ENCODE measurements around the gene PREP. TPM values are rescaled to one million over a fixed set of nuclear protein-coding genes. Genes with fewer than 3 reads are reported as not detected.

The PREP gene
- total and polyA plus RNA-seq, 2 donors: 26.2 to 26.9 TPM

DNA sequence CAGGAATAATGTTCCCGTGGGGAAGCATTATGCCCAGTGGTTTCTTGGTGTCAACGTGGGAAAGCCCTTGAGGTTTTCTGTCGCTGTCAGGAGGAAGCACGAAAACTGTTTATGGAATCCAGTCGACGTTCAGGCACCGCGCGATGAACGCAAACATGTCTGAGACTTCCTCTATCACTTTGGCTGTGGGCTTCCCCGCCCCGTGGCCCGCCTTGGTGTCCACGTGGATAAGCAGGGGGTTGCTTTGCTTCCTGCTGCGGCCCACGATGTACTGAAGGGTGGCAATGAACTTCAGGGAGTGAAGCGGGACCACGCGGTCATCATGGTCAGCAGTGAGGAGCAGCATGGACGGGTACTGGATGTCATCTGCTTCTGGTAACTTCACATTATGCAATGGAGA is 124.8 kb downstream of the PREP start:
- Histone ChIP-seq H3K36me3 (ENCODE audit: insufficient read depth) (peaks cover 17% of the 10 kb centered on the region), H3K27ac (ENCODE audit: low read depth) (no peak overlapping the region), H3K4me3 (ENCODE audit: low read depth, low read length) (no peak overlapping the region), H3K4me1 (ENCODE audit: insufficient read depth) (no peaks in the 10 kb centered on the region)
- 90% methylated on average over 20 of the region's 20 CpGs for WGBS
- no peak for DNase-seq (ENCODE audit: extremely low spot score)

DNA sequence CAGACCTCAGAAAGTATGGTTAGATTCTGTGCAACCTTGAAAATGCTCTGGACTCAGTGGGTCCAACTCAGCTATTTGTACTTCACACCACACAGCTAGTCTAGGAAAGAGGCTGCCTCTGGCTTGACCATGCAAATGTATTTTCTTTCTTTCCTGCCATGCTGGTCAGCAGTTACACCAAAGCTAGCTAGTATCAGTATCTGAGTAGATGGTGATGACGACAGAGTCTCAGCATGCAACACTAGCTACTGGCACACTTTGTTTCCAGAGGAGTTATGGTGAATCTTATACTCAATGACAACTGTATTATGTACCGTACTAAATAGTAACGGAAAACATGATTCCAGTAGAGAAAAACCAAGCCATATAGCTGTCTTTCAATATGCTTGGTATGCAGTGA is 126.5 kb downstream of the PREP start:
- H3K36me3 ChIP-seq (ENCODE audit: insufficient read depth): peaks cover 9% of the 10 kb centered on the region
- 93% methylated on average over 3 of the region's 3 CpGs for WGBS

DNA sequence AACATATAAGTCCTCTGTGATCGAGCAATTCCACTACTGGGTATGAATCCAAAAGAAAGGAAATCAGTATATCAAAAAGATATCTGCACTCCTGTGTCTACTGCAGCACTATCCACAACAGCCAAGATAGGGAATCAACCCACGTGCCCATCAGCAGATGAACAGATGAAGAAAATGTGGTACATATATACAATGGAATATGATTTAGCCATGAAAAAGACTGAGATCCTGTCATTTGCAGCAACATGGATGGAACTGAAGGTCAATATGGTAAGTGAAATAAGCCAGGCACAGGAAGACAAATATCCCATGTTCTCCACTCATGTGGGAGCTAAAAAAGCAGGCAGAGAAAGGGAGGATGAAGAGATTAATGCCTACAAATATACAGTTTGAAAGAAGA is 127.3 kb downstream of the PREP start:
- Histone ChIP-seq H3K36me3 (ENCODE audit: insufficient read depth) (peaks cover 5% of the 10 kb centered on the region), H3K4me3 (ENCODE audit: low read depth, low read length) (no peak overlapping the region), H3K4me1 (ENCODE audit: insufficient read depth) (no peaks in the 10 kb centered on the region), H3K27ac (ENCODE audit: low read depth) (no peak overlapping the region)
- no peak for DNase-seq (ENCODE audit: extremely low spot score)
- over 99% methylated on average over 2 of the region's 2 CpGs for WGBS

More for the DNA sequence above, 126.5 kb downstream of the PREP start:
- no peak for DNase-seq (ENCODE audit: extremely low spot score)
- H3K27ac ChIP-seq (ENCODE audit: low read depth): no peak overlapping the region
- no peak overlapping the region for H3K4me3 ChIP-seq (ENCODE audit: low read depth, low read length)
- H3K4me1 ChIP-seq (ENCODE audit: insufficient read depth): no peaks in the 10 kb centered on the region

DNA sequence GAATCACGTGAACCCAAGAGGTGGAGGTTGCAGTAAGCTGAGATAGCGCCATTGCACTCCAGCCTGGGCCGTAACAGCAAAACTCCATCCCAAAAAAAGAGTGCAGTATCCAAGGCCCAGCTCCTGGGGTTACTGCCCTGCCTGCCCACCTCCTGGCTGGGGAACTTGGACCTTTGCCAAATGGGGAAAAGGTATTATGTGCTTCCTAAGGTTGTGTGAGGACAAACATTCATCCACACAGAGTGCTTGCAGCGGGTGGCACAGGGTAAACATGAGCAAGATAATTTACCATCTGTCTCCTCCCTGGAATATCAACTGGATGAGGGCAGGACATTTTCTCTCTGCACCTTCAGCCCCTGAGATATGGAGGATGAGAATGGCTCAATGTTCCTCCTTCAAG is 128.2 kb downstream of the PREP start:
- H3K36me3 ChIP-seq (ENCODE audit: insufficient read depth): peaks cover 5% of the 10 kb centered on the region
- H3K27ac ChIP-seq (ENCODE audit: low read depth): no peak overlapping the region
- no peaks in the 10 kb centered on the region for H3K4me1 ChIP-seq (ENCODE audit: insufficient read depth)
- no peak for DNase-seq (ENCODE audit: extremely low spot score)
- WGBS: 98% methylated on average over 4 of the region's 4 CpGs
- H3K4me3 ChIP-seq (ENCODE audit: low read depth, low read length): no peak overlapping the region

DNA sequence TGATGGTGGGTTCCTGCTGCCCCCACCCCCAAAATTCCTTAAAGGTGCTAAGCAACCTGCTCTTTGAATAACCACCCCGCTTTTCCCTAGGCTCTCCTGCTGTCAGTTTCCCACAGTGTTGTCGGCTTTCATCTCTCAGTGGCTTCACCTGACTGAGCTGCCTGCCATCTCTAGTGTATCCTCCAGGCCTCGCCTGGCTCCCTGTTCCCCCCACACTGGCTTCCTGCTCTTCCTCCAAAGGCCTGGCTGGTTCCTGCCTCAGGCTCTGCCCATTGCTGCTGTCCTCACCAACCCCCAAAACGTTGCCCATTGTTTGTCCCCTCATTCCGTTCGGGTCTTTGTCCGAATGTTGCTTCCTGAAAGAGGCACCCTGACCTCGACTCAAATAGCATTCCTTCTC is 129.3 kb downstream of the PREP start:
- H3K4me1 ChIP-seq (ENCODE audit: insufficient read depth): no peaks in the 10 kb centered on the region
- 70% methylated on average over 8 of the region's 8 CpGs for WGBS
- no peak overlapping the region for H3K27ac ChIP-seq (ENCODE audit: low read depth)
- H3K36me3 ChIP-seq (ENCODE audit: insufficient read depth): peaks cover 5% of the 10 kb centered on the region
- no peak overlapping the region for H3K4me3 ChIP-seq (ENCODE audit: low read depth, low read length)
- no peak for DNase-seq (ENCODE audit: extremely low spot score)

DNA sequence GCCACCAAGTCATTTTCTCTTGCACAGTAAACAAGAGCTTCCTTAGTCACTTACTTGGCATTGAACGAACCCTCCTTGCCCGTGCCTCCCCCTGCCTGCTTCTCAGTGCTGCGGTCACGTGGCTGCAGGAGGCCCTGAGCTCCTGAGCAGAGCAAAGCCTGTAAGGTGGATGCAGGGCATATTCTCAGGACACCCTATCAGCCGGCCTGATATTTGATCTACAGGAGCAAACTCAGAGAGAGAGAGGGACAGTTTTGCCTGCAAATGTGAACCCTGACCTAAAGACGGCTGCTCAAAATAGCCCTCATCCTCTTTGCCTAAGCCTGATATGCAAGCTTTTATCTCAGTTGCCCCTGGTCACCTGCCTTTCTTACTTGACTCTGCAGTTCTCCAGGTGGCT is 130.1 kb downstream of the PREP start:
- DNase-seq (ENCODE audit: extremely low spot score): no peak
- Histone ChIP-seq H3K4me1 (ENCODE audit: insufficient read depth) (no peaks in the 10 kb centered on the region), H3K4me3 (ENCODE audit: low read depth, low read length) (no peak overlapping the region), H3K36me3 (ENCODE audit: insufficient read depth) (peaks cover 1% of the 10 kb centered on the region), H3K27ac (ENCODE audit: low read depth) (no peak overlapping the region)
- WGBS: 17% methylated on average over 6 of the region's 6 CpGs

DNA sequence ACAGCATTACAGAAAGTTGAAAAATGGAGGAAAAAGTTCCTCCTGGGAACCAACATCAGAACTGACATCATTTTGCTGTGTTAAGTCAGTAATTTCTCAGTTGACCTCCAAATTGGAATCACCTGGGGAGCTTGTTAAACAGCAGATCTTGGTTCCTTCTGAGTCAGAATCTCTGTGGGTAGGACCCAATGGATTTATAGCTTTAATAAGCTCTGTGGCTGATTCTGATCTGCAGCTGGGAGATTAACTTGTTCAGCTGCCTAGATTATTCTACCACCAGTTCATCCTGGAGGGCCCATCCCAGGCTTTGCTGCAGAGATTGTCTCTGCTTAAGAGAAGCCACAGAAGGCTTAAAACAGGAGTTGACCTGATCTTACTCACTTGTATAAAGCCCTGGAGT is 132.4 kb downstream of the PREP start:
- Histone ChIP-seq H3K4me3 (ENCODE audit: low read depth, low read length) (no peak overlapping the region), H3K4me1 (ENCODE audit: insufficient read depth) (no peaks in the 10 kb centered on the region), H3K36me3 (ENCODE audit: insufficient read depth) (no peaks in the 10 kb centered on the region), H3K27ac (ENCODE audit: low read depth) (no peak overlapping the region)
- no peak for DNase-seq (ENCODE audit: extremely low spot score)

DNA sequence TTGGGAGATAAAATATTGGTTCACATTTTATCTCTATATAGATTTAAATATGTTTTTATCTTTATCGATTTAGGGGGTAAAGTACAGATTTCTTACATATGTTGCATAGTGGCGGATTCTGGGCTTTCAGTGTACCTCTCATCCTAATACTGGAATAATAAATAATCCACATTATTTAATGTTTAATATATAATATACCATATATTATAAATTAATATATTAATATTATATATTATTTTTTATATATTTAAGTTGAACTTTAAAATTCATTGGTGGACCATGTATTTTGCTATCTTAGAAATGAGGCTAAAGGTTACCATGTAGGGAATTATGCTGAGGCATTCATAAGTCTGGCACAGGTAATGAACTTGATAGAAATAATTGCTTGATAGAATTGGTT is 133.5 kb downstream of the PREP start:
- Histone ChIP-seq H3K36me3 (ENCODE audit: insufficient read depth) (no peaks in the 10 kb centered on the region), H3K4me3 (ENCODE audit: low read depth, low read length) (no peak overlapping the region), H3K4me1 (ENCODE audit: insufficient read depth) (no peaks in the 10 kb centered on the region), H3K27ac (ENCODE audit: low read depth) (no peak overlapping the region)
- 96% methylated on average over 2 of the region's 2 CpGs for WGBS
- DNase-seq (ENCODE audit: extremely low spot score): no peak

DNA sequence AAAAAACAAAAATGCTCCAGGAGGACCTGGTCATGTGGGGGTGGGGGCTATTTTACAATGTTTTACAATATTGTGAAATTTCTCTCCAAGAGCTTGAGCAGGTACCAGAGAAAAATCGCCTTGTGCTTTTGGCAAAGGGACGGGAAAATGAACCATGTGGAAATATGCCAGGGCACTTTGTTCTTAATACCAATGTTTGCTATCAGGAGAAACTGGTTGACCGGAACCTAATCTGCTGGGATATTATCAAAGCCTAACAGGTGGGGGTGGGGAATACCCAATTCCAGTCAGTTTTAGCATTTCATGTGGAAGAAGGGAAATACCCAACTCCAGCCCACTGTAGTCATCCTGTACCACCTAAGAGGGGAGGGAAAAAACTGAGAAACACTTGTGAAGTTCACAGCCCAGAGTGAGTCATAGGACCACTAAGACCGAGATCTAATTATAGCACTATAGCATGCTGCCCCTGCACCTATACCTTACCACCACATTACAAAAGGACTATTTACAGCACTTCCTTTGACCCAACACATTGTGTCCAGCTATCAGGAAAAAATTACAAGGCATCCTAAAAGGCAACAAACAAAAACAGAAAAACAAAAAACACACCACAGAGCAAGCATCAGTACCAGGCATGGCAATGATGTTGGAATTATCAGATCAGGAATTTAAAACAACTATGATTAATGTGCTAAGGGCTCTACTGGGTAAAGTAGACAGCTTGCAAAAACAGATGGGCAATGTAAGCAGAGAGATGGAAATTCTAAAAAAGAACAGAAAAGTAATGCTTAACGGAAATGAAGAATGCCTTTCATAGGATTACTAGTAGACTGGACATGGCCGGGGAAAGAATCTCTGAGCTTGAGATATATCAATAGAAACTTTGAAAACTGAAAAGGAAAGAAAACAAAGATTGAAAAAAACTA is 138.9 kb downstream of the PREP start:
- Histone ChIP-seq H3K4me1 (ENCODE audit: insufficient read depth) (no peaks in the 10 kb centered on the region), H3K36me3 (ENCODE audit: insufficient read depth) (no peaks in the 10 kb centered on the region), H3K4me3 (ENCODE audit: low read depth, low read length) (no peak overlapping the region), H3K27ac (ENCODE audit: low read depth) (no peak overlapping the region)
- WGBS: 74% methylated on average over 6 of the region's 6 CpGs
- DNase-seq (ENCODE audit: extremely low spot score): no peak

DNA sequence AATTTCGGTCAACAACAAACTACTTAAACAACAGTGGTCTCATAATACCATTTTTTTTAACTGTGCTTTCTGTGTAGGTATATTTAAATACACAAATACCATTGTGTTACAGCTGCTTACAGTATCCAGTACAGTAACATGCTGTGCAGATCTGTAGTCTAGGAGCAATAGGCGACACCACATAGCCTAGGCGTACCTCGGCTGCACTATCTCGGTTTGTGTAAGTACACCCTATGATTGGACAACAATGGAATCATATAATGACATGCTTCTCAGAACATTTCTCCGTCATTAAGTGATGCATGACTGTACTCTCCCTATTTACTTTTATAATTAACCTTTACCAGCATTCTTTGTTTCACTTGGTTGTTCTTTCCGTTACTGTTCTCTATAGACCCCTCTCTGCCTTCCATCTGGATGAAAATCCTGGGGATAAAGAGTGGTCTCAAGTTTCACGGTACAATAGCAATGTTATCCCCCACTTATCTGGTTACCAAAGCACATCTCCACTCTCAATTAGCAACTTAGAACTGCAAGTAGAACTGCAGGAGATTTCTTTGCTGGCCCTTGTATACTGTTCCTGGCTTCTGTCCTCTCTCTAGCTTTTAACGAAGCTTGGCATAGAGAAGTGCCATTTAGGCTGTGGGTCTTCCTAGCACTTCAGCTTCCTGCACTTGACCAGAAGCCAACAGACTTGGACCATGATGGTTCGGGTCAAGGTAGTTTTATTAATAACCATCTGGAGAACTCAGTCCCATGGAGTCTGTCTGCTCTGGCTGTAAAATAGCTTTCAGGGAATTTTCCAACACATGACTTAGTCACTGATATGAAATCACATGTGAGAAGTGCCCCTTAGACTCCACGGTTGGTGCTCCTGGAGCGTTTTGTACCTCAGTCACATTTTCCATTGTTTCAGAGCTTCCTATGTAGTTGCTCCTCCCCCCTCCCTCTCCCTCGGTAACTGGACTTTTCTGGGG is 142.7 kb downstream of the PREP start:
- WGBS: 62% methylated on average over 13 of the region's 13 CpGs
- Histone ChIP-seq H3K4me1 (ENCODE audit: insufficient read depth) (no peaks in the 10 kb centered on the region), H3K36me3 (ENCODE audit: insufficient read depth) (no peaks in the 10 kb centered on the region), H3K27ac (ENCODE audit: low read depth) (no peak overlapping the region), H3K4me3 (ENCODE audit: low read depth, low read length) (no peak overlapping the region)
- no peak for DNase-seq (ENCODE audit: extremely low spot score)

DNA sequence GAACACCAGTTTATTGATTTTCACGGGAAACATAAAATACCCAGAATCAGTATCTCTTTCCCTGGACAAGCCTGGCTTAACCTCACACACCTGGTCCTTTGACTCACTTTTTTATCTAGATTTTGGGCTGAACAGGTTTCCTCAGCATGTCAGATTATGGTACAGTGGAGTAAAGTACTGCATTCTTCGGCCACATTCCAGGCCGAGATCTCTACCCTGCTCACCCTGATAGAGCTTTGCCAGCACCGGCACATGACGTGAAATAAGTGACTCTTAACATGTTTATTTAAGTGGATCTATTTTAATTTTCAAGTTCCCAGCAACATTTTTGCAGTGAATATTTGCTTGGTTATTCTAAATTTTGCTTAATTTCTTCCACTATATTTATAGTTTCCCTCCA is 144.1 kb downstream of the PREP start:
- Histone ChIP-seq H3K36me3 (ENCODE audit: insufficient read depth) (no peaks in the 10 kb centered on the region), H3K4me3 (ENCODE audit: low read depth, low read length) (no peak overlapping the region), H3K4me1 (ENCODE audit: insufficient read depth) (no peaks in the 10 kb centered on the region), H3K27ac (ENCODE audit: low read depth) (no peak overlapping the region)
- 67% methylated on average over 5 of the region's 5 CpGs for WGBS
- DNase-seq (ENCODE audit: extremely low spot score): no peak

DNA sequence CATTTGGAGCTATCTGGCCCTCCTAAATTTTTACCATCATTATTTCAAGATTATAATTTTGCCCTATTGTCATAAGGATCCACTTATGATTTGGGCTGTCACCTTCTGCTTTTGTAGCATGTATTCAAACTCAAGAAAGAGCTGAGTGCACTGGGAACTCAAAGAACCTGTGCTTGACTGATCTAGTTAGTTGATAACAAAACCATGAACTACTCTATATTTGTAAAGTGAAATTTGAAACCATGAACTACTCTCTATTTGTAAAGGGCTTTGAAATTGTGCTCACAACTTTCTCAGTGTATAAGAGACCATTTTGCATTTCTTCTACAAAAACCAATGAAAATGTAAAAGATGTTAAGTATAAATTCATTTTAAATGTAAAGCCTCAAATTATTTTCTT is 145.5 kb downstream of the PREP start:
- Histone ChIP-seq H3K4me1 (ENCODE audit: insufficient read depth) (no peaks in the 10 kb centered on the region), H3K36me3 (ENCODE audit: insufficient read depth) (no peaks in the 10 kb centered on the region), H3K4me3 (ENCODE audit: low read depth, low read length) (no peak overlapping the region), H3K27ac (ENCODE audit: low read depth) (no peak overlapping the region)
- DNase-seq (ENCODE audit: extremely low spot score): no peak

DNA sequence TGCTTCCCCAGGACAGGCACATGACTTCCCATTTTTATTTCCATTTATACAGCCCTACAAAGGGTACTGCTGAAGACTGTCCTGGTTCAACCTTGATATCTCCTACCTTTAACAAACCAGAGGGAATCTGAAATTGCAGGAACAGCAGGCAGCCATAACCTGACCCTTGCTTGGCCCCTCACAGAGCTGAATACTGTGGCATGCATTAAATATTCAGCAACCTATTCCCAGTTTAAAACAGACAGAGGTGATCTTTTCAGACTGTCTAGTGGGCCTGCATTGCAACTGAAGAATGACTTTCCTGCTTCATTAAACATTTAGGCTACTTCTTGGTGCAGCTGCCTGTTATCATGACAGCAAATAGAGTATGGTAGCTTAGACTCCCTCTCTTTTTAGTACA is 146.3 kb downstream of the PREP start:
- Histone ChIP-seq H3K4me3 (ENCODE audit: low read depth, low read length) (no peak overlapping the region), H3K4me1 (ENCODE audit: insufficient read depth) (no peaks in the 10 kb centered on the region), H3K36me3 (ENCODE audit: insufficient read depth) (no peaks in the 10 kb centered on the region)

DNA sequence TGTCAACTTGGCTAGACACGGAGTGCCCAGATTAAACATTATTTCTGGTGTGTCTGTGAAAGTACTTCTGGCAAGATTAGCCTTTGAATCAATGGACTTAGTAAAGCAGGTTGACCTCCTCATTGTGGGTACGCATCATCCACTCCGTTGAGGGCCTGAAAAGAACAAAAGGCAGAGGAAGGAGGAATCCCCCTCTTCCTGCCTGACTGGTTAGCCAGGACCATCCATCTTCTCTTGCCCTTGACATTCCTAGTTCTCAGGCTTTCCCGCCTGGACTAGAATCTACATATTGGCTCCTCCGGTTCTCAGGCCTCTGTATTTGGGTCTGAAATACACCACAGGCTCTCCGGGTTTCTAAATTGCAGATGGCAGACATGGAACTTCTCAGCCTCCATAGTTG is 149.1 kb downstream of the PREP start:
- Histone ChIP-seq H3K4me3 (ENCODE audit: low read depth, low read length) (no peak overlapping the region), H3K4me1 (ENCODE audit: insufficient read depth) (no peaks in the 10 kb centered on the region), H3K27ac (ENCODE audit: low read depth) (no peak overlapping the region), H3K36me3 (ENCODE audit: insufficient read depth) (no peaks in the 10 kb centered on the region)
- no peak for DNase-seq (ENCODE audit: extremely low spot score)
- 84% methylated on average over 6 of the region's 6 CpGs for WGBS

More for the DNA sequence above, 146.3 kb downstream of the PREP start:
- no peak overlapping the region for H3K27ac ChIP-seq (ENCODE audit: low read depth)
- no peak for DNase-seq (ENCODE audit: extremely low spot score)
